MV-4-11 (cell line): ENCODE measurements around the gene POLR2M.

Experiments
- DNase-seq: peaks from one replicate; lab custom pipeline; 2025; lab: John Stamatoyannopoulos, UW

The POLR2M gene

GRCh38 chr15:57740048-57740447 is 33.5 kb downstream of the POLR2M start:
- no peak for DNase-seq

- no peak for DNase-seq
These were observed 34.6 kb downstream of the POLR2M start for GRCh38 chr15:57741089-57741488.

DNA sequence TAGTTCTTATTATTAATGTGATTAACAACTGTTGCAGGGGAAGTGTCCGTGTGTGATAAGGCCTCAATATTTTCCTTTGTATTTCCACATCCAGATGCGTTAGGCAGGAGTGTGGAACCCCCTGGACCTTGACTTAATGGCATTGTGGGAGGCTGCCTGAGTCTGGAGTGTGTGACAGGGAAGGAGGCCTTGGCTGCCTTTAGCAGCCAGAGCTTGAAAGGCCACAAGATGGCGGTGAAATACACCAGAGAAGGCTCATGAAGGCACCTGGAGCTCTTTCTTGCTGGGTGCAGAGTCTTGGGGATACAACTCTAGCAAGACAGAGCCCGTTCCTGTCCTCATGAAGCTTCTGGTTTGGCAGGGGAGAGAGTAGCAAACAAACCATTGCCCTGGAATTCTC is 36.9 kb downstream of the POLR2M start:
- no peak for DNase-seq

DNA sequence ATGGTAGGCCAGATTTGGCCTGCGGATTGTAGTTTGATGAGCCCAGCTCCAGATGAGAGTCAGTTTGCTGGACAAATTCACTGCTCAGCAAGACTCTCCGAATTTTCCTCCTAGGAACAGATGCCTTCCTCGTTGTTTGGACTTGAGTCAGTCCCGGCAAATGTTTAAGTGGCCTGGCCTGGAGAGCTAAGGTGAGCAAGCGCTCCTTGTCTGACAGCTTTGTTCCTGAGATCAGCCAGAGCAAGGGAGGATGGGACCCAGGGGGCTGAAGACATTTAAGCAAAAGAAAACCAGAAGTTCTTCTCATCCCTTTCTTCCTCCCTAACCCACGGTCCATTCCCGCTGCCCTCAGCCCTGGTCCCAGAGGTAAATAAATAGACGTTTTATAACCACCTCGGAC is 40.3 kb downstream of the POLR2M start:
- no peak for DNase-seq

DNA sequence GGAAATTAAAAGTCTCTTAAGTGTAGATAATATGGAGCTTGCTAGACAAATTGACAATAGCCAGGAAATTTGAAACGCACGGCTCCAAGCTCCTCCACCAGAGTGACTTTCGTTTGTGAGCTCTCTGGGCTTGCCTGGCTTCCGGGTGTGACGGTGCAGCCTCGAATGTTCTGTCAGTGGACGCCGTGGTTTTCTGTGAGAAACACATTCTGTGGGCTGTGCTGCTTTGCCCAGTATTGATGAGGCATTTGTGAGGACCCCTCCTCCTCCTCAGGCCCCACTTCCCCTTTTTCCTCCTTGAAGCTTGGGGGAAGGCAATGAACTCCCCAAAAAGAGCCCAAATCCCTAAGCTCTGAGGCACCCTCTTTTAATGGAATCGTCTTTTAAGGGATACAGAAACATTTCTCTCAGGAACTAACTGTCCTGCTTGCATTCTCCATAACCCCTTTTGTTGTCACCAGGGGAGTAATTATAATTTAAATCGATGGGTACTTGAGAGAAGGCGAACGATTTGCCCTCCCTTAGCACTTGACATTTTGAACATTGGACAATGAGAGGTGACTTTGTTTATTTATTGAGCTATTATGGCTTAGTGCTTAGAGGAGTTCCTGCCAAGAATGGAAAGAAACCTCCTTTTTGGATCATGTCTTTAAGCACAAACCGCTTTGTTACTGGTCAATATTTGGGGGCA is 40.8 kb downstream of the POLR2M start:
- peak; percentile 45 for DNase-seq

- DNase-seq: no peak
These were observed 44.8 kb downstream of the POLR2M start for GRCh38 chr15:57751177-57751800.

GRCh38 chr15:57752436-57752835 is 45.9 kb downstream of the POLR2M start:
- no peak for DNase-seq

GRCh38 chr15:57752840-57753239 is 46.3 kb downstream of the POLR2M start:
- DNase-seq: no peak

DNA sequence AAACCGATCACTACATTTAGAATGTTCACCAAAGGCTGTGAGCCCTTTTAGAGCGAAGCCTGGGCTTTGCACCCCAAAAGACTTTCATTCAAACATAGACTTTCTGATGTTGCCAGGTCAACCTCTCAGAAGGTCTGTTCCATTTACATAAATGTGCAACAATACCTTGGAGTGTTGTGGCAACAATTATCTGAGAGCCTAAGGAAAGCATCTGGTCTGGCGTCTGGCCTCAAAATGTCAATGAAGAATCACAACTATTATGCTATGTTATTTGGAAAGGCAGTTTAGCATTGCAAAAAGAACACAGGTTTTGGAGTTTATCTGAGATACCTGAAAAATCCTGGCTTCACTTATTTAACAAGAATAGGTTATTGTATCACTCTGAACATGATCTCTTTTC is 50.0 kb downstream of the POLR2M start:
- no peak for DNase-seq

- no peak for DNase-seq
These were observed 52.0 kb downstream of the POLR2M start for GRCh38 chr15:57758560-57758959.

DNA sequence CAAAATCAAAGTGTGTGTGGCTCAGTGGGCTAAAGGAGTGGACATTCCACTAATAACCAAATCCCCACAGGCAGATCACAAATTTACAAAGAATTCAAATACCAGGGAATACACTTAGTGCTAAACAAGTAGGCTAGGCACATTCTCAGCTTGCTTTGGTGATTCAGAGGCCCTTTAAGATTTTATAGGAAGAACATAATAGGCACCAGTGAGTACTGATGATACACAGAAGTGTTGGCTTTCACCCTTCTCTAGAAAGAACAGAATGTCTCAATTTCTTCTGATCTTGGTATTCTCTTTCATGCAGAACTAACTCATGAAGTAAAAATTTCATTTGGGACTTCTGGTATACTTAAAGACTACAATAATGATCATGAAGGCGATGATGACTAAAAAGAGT is 55.0 kb downstream of the POLR2M start:
- DNase-seq: no peak

DNA sequence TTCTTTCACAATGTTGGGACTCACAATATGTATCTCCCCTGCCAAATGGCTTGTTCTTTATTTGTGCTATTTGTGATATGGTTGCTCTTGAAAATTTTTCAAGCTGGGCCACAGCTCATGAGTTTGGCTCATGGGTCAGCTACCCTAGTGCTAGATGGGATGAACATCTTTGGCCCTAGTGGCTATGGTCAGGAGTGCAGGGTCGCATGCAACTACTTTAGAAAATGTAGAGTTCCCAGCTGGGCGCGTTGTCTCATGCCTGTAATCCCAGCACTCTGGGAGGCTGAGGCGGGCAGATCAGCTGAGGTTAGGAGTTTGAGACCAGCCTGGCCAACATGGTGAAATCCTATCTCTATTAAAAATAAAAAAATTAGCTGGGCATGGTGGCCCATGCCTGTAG is 55.8 kb downstream of the POLR2M start:
- no peak for DNase-seq

GRCh38 chr15:57763176-57763964 is 56.9 kb downstream of the POLR2M start:
- no peak for DNase-seq
